ENCODE measurements around the gene EIF5.
"Not testable (repeated sequence)": the region's sequence is repeated elsewhere in the genome, so short reads cannot be mapped to it uniquely, and the experiment has no call there.

Gene EIF5

DNA sequence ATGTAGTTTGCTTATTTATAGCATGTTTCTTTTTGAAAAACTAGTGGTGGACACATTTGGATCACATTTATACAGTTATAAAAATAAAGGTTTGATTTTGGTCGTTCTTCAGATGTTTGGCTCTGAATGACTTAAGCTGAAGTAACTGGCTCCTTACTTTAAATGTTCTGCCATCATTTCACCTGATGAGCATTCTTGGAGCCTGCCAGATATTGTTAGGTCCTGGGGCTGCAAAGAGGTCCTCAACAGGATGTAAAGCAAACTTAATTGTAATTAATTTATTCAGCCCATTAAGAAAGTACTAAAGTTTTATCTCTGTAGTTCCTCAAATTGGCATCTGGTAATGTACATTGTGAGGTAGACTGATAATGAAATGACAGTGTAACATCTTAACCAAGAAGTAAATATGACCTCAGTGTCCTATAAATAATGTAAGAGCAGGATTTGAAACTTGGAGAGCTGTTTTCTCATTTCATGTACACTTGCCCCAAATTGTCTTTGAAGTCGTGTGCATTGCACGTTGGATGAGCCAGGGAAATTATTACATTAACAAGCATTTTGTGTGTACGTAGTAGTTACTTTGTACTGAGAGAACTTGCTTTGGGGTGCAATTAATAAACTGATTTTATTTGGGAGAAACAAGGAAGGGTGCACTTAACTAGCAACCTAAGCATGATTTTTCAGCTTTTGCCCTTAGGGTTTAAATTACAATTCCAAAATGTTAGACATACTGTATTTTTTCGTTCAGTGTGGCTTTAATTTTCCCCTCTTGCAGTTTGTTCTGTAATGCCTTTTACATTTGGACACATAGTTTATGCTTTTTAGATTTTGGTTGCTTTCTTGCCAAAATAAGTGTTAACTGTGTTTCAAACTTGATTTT is 7.5 kb downstream of the EIF5 start:
- Mint-ChIP-seq H3K27ac (peak overlapping the region in 1 of 2 donors; percentile 89), H3K4me3 (no peak overlapping the region), H3K27me3 (no peaks in the 10 kb centered on the region), H3K4me1 (peaks cover 48% of the 10 kb centered on the region), H3K9me3 (no peaks in the 10 kb centered on the region)
- DNase-seq = no peak
- no peak for ATAC-seq

DNA sequence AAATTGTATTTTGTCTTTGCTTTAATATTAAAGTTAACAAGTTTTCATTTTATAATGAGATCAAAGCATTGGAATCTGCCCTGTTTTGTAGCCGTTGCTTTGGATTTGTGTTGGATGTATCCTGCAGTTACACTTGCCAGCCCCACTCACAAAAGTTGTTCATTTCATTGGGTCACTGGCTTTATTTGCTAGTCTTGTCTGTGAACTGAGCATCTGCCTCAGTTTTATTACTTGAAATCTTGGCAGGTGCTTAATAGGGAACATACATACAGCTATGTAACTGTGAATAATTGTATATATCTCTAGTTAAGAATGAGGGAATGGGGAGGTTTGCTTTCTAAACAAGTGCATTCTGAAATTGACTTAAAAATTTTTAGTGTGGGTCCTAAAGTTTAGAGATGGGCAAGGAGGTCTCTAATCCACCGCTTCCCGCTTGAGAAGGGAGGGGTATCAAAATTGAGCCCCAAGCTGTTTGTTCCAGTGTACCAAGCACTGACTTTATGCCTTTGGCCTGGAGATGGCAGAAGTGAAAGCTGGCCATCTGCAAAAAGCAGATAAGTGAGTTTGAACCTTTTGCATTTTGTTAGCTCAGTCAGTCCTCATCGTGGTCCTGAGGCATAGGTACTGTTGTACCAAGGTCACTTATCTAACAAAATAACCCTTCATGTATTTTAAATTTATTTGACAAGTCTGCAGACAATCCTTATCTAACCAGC is 9.3 kb downstream of the EIF5 start:
- DNase-seq = no peak

GRCh38 chr14:103343905-103344797 is 10.1 kb downstream of the EIF5 start:
- ATAC-seq (no peak), DNase-seq (no peak)
- no peaks in the 10 kb centered on the region for H3K27me3 Mint-ChIP-seq
- H3K4me3 Mint-ChIP-seq = no peak overlapping the region
- peak overlapping the region in 1 of 2 donors; percentile 67 for H3K27ac Mint-ChIP-seq
- H3K4me1 Mint-ChIP-seq = peaks cover 24% of the 10 kb centered on the region
- H3K9me3 Mint-ChIP-seq = no peaks in the 10 kb centered on the region

More for the DNA sequence above, 9.3 kb downstream of the EIF5 start:
- Mint-ChIP-seq H3K27me3 (no peaks in the 10 kb centered on the region), H3K9me3 (no peaks in the 10 kb centered on the region), H3K27ac (no peak overlapping the region), H3K4me3 (no peak overlapping the region), H3K4me1 (peaks cover 31% of the 10 kb centered on the region)
- ATAC-seq = no peak

DNA sequence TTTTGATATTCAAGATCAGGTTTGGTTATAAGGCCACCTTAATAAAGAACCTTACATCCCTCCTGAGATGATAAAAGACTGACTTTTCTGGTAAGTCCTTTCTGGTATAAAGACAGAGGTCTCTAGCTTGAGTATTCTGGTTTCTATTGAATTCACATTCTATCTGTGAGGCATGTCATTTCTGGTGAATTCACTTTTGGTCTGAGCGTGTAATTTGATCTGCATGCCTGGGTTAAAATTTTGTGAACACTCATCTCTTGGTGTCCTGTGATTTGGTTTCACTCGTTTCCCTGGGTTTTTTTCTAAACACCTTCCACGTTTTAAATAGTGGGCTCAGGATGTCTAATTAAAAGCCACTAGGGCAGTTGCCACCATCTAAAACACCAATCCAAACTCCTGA is 12.2 kb downstream of the EIF5 start:
- DNase-seq = no peak
- H3K27ac Mint-ChIP-seq = no peak overlapping the region
- no peak overlapping the region for H3K4me3 Mint-ChIP-seq
- H3K9me3 Mint-ChIP-seq = no peaks in the 10 kb centered on the region
- peaks cover 9% of the 10 kb centered on the region for H3K4me1 Mint-ChIP-seq
- H3K27me3 Mint-ChIP-seq = no peaks in the 10 kb centered on the region
- ATAC-seq = no peak

- H3K4me3 Mint-ChIP-seq = no peak overlapping the region
- ATAC-seq = no peak
- peak overlapping the region in 1 of 2 donors; percentile 52 for H3K27ac Mint-ChIP-seq
- no peak for DNase-seq
- no peaks in the 10 kb centered on the region for H3K9me3 Mint-ChIP-seq
- no peaks in the 10 kb centered on the region for H3K27me3 Mint-ChIP-seq
- H3K4me1 Mint-ChIP-seq = peaks cover under 1% of the 10 kb centered on the region
Measured at GRCh38 chr14:103347091-103347815, 13.2 kb downstream of the EIF5 start.

GRCh38 chr14:103348154-103348553 is 14.1 kb downstream of the EIF5 start:
- no peaks in the 10 kb centered on the region for H3K9me3 Mint-ChIP-seq
- ATAC-seq (no peak), DNase-seq (no peak)
- no peaks in the 10 kb centered on the region for H3K27me3 Mint-ChIP-seq
- H3K4me3 Mint-ChIP-seq = no peak overlapping the region
- no peak overlapping the region for H3K27ac Mint-ChIP-seq
- H3K4me1 Mint-ChIP-seq = no peaks in the 10 kb centered on the region

DNA sequence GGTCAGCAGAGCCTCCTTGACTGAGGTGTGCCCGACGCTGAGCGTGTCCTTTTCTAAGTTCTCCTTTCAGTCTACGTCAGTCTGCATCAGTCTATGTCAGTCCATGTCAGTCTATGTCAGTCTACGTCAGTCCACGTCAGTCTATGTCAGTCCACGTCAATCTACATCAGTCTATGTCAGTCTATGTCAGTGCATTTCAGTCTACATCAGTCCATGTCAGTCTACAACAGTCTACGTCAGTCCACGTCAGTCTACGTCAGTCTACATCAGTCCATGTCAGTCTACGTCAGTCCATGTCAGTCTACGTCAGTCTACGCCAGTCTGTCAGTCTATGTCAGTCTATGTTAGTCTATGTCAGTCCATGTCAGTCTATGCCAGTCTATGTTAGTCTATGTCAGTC is 15.9 kb downstream of the EIF5 start:
- H3K27me3 Mint-ChIP-seq = no peaks in the 10 kb centered on the region
- no peak for ATAC-seq

GRCh38 chr14:103353362-103353761 is 19.3 kb downstream of the EIF5 start:
- Mint-ChIP-seq H3K4me1 (no peaks in the 10 kb centered on the region), H3K9me3 (no peaks in the 10 kb centered on the region), H3K4me3 (no peak overlapping the region), H3K27me3 (no peaks in the 10 kb centered on the region), H3K27ac (no peak overlapping the region)
- ATAC-seq (no peak), DNase-seq (no peak)

More for the DNA sequence above, 15.9 kb downstream of the EIF5 start:
- no peak for DNase-seq
- Mint-ChIP-seq H3K4me1 (no peaks in the 10 kb centered on the region), H3K4me3 (no peak overlapping the region), H3K9me3 (no peaks in the 10 kb centered on the region), H3K27ac (no peak overlapping the region)

- ATAC-seq (no peak), DNase-seq (no peak)
- no peak overlapping the region for H3K27ac Mint-ChIP-seq
- no peak overlapping the region for H3K4me3 Mint-ChIP-seq
- H3K9me3 Mint-ChIP-seq = no peaks in the 10 kb centered on the region
- H3K4me1 Mint-ChIP-seq = no peaks in the 10 kb centered on the region
- no peaks in the 10 kb centered on the region for H3K27me3 Mint-ChIP-seq
Measured at GRCh38 chr14:103354141-103354540, 20.1 kb downstream of the EIF5 start.

DNA sequence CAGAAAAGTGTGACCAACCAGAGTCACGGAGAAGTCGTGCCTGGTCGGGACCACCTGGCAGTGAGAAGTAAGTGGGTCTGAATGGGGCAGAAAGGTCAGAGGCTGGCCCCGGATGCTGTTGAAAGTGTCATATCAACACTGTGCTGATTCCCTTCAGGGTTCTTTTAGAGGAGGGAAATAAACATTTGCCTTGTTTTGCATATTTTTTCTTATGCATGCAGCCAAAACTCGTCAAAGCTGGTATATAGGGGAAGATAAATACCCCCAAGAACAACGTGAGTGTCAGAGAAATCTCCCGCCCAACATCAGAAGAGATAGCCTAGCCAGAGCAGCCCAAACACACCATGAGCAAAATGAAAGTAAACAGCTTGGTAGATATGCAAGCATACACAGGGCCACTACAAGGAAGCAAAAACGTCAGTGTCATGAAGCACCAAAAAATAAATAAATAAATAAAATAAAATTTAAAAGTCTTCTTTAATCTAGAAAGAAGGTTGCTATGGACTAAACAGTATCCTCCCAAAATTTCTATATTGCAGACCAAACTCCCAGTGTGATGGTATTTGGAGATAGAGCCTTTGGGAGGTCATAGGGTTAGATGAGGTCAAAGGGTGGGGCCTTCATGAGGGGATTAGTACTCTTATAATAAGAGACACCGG is 22.1 kb downstream of the EIF5 start:
- Mint-ChIP-seq H3K4me3 (no peak overlapping the region), H3K9me3 (peaks cover 8% of the 10 kb centered on the region in 2 donors), H3K27me3 (peaks cover 9% of the 10 kb centered on the region), H3K27ac (no peak overlapping the region), H3K4me1 (no peaks in the 10 kb centered on the region)
- ATAC-seq = no peak
- DNase-seq = no peak

DNA sequence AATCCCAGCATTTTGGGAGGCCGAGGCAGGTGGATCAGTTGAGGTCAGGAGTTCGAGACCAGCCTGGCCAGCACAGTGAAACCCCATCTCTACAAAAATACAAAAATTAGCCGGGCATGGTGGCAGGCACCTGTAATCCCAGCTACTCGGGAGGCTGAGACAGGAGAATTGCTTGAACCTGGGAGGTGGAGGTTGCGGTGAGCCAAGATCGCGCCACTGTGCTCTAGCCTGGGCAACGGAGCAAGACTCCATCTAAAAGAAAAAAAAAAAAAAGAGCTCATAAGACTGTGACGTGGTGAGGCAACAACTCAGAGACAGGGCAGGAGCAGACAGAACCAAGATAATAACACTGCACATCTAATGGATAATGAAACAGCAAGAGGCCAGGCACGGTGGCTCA is 23.5 kb downstream of the EIF5 start:
- not testable (repeated sequence) for H3K4me3 Mint-ChIP-seq, H3K9me3 Mint-ChIP-seq, ATAC-seq, H3K4me1 Mint-ChIP-seq, DNase-seq, H3K27me3 Mint-ChIP-seq
- peak overlapping the region in 1 of 2 donors; percentile 92 for H3K27ac Mint-ChIP-seq

DNA sequence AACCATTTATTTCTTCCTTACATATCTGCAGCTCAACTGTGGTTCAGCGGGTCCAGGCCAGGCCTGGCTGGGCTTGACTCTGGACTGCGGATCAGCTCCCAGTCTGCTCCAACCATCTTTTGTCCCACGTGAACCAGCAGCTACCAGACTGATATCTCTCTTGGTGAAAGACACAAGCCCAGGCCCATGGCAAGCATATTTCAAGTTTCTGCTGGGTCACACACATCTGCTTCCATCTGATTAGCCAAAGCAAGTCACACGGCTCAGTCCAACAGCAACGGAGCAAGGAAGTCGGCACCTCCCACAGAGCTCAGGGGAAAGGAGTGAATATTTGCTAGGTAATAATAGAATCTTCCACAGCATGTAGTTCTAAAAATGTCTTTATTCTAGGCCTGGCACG is 26.5 kb downstream of the EIF5 start:
- ATAC-seq = no peak
- Mint-ChIP-seq H3K4me1 (peaks cover 5% of the 10 kb centered on the region), H3K9me3 (peaks cover 25 to 29% of the 10 kb centered on the region in 2 donors), H3K27me3 (peaks cover 9% of the 10 kb centered on the region), H3K27ac (no peak overlapping the region), H3K4me3 (no peak overlapping the region)
- no peak for DNase-seq

DNA sequence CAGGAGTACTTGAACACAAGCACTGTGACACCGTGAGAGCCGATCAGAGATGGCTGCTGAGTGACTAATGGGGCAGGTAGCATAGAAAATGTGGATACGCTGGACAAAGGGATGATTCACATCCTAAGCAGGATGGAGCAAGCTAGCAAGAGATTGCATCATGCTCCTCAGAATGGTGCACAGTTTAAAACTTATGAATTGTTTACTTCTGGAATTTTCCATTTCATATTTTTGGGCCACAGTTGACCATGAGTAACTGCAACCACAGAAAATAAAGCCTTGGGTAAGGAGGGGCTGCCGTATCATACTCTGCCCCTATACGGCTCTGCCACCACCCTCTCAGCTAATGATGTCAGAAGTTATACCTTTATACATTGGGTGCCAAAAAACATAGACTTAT is 27.8 kb downstream of the EIF5 start:
- DNase-seq (peak in 1 of 2 donors; percentile 28), ATAC-seq (peak; percentile 59)
- peak overlapping the region; percentile 95 to 98 for H3K27ac Mint-ChIP-seq
- H3K9me3 Mint-ChIP-seq = peaks cover 25 to 29% of the 10 kb centered on the region in 2 donors
- no peak overlapping the region for H3K4me3 Mint-ChIP-seq
- peaks cover 5% of the 10 kb centered on the region for H3K4me1 Mint-ChIP-seq
- peaks cover 9% of the 10 kb centered on the region for H3K27me3 Mint-ChIP-seq

- DNase-seq (no peak), ATAC-seq (no peak)
- H3K4me1 Mint-ChIP-seq = peaks cover 5% of the 10 kb centered on the region
- H3K4me3 Mint-ChIP-seq = no peak overlapping the region
- peaks cover 9% of the 10 kb centered on the region for H3K27me3 Mint-ChIP-seq
- peaks cover 25 to 29% of the 10 kb centered on the region in 2 donors for H3K9me3 Mint-ChIP-seq
- H3K27ac Mint-ChIP-seq = no peak overlapping the region
Measured at GRCh38 chr14:103362780-103363179, 28.7 kb downstream of the EIF5 start.

Measured in stimulated activated naive CD8-positive, alpha-beta T cell treated with anti-CD3 and anti-CD28 coated beads, Interleukin-15, amount 100 ng/mL, for 72 hours (primary cell).